Renal pelvis (tissue), 4 donors: ENCODE measurements around the gene VWC2. TPM values are rescaled to one million over a fixed set of nuclear protein-coding genes. Genes with fewer than 3 reads are reported as not detected.

ENCODE experiments used
- DNase-seq: peaks from one replicate; pipeline ENCODE4 v3.0.0-alpha.2; 2013
- polyA plus RNA-seq, 3 donors: library from polyadenylated mRNA; unstranded; fragments of 120-200 nt; gene quantifications; one replicate each; pipeline ENCODE4 v1.2.1, GENCODE V29; 2013; ENCODE audit not compliant: insufficient read length in 3 of 3

The VWC2 gene
- polyA plus RNA-seq, 3 donors: 1.1 to 1.2 (median 1.1) TPM

DNA sequence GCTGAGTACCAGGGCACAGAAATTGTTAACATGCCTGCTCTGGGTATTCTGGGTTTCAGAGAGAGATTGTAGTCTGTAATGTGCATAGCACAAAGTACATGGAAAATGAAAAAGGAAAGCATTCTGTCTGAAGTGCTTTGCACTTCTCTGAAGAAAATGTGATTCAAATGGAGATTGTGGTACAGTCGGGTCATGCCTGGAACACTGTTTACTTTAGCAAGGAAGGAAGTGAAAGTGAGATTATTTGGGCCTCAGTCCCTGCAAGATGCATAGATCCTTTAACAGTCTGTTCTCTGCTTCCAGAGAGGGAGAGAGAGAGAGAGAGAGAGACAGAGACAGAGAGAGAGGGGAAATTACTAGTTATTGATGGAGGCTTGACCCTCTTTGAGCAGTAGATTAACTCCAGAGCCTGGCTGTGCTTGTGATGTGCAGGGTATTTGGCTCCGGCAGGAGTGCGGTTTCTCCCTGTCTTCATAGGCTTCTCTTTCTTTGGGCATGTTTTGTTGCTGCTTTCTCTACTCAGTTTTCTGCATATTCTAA, 5.4 kb downstream of the VWC2 start:
- DNase-seq: no peak

DNA sequence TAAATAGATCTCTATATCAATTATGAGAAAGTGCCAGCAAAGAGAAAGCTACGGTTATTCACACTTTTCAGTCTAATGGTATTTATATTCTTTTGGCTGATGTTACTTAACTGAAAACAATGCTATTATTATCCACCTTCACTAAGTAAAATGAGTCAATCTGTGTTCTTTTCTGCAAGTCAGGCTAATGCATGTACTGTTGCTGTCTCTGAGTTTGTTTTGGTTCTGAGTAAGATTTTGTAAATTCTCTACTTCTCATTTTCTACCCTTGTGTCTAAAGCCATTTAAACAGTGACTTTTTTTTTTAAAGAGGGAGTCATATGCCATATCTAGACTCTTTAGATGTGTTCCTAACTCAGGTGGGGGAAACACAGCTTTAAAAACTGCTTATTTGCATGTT, 7.5 kb downstream of the VWC2 start:
- no peak for DNase-seq

DNA sequence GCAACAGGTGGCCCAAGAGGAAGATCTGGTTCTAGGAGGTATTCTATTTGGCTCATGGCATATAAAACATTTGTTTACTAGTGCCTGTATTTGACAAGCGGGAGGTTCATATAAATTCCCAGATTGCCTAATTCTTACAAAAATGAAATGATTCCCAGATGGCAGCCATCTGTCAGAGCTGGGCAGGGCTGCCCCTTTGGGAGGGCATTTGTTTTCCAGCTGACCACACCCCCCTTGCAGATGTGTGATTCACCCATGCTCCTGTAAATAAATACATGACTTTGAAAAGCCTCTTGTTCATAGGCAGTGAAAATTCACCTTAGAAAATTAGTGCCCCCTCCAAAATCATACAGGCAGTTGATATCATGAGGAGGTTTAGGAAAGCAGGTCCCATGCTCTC, 8.6 kb downstream of the VWC2 start:
- no peak for DNase-seq

DNA sequence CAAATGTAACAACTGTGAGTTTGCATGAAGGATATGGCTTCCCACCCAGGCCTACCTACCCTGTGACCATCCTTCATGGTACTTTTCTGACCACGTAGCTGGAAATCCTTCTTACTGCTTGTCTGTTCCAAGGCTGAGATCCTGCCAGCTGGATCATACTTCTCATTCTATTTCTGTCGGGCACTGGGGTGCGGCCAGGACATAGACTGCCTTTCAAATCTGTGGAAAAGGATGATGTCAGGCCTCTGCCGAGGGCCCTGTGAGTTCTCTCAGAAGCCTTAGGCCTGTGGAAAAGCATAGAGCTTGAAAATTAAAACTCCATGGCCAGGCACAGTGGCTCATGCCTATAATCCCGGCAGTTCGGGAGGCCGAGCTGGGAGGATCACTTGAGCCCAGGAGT, 10.0 kb downstream of the VWC2 start:
- no peak for DNase-seq

DNA sequence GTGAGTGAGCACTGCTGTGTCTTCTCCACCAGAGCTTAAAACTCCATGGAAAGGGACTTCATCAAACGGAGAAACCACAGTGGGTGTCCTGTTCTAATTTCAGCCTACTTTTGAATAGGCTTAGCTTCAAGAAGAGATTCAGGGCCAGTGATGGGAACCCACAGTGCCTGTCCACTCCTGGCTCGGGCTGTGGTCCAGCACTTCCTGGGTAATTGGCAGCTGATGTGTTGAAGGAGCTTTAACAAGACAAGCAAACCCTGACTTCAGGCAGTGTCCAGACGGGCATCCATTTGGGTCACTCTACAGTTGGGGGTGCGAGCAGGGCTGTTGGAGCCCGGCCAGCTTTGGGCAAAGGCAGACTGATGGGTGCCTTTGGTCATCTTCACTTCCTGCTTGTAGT, 14.5 kb downstream of the VWC2 start:
- DNase-seq: no peak

DNA sequence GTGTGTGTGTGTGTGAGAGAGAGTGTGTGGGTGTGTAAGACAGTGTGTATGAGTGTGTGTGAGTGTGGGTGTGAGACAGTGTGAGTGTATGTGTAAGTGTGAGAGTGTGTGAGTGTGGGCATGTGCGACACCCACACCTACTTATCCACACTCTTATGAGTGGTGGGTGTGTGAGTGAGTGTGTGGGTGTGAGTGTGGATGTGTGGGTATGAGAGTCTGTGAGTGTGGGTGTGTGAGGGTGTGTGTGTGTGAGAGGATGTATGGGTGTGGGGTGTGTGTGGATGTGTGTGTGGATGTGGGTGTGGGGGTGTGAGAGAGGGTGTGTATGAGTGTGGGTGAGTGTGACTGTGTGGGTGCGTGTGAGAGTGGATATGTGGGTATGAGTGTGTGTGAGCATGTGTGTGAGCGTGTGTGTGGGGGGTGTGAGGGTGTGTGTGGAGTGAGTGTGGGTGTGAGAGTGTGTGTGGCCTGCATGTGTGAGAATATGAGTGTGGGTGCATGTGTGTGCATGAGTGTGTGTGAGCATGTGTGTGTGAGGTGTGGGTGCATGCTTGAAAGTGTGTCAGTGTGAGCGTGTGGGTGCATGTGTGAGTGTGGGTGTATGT, 15.1 kb downstream of the VWC2 start:
- DNase-seq: no peak

DNA sequence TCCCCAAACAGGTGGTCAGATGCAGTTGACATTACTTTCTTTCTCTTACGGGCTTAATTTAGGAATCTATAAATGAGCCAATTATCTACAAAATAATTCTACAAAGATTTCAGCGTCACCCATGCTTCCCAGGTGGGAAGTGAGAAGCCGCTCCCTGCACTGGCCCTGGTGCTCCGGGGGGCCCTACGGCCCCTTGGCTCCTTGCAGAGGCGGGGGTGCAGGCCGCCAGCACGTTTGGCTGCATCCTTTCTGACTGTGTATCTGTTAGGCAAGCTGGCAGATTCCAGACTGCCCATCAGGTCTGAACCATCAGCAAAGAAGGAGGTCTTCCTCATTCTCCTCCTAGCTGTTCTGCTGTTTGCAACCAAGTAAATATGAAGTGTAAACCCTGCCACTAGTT, 16.3 kb downstream of the VWC2 start:
- DNase-seq: no peak

DNA sequence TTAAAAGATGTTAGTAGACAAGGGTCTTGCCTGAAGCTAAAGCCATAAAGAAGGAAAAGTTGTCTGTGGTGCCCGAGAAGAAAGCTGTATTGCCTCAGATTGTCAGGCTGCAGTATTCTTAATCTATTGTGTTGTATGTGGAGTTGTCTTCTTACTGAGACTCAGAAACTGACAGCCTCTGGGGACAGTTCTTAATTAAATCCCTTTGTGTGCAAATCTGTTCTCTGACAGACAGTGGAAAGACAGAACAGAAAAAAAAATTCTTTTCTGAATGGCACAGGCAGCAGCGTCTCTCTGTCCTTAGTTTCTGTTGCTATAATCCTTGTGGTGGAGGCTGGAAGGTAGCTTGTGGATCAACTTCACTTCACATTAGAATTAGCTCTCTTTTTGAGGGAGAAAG, 16.8 kb downstream of the VWC2 start:
- DNase-seq: no peak

DNA sequence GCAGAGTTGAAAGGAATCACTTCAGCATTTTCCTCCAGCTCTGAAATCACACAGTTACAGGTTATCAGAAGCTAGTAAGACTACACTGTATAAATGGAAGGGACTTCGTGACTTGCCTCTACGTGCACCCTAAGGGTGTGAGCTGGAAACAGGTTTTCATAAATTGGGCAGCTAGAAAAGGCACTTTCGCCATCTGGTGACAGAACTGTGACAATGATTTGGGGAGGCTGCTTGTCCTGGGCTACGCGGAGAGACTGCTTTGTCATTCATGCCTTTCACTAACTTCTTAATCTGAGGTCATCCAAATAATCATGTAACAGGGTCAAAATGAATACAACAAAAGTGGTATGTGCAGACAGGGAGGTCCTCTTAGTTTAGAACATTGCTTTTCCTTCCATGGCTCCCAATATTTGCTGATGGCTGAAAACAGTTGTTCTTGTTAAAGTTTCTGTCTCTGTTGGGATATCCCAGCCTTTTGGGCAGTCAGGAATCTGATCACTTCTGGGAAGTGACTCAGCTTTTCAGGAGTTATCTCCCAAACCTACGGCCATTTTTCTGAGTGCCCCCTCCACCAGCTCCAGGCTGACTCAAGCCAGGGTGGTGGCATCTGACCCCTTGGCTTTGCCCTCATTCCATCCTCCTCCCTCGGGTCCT, 17.8 kb downstream of the VWC2 start:
- DNase-seq: no peak

DNA sequence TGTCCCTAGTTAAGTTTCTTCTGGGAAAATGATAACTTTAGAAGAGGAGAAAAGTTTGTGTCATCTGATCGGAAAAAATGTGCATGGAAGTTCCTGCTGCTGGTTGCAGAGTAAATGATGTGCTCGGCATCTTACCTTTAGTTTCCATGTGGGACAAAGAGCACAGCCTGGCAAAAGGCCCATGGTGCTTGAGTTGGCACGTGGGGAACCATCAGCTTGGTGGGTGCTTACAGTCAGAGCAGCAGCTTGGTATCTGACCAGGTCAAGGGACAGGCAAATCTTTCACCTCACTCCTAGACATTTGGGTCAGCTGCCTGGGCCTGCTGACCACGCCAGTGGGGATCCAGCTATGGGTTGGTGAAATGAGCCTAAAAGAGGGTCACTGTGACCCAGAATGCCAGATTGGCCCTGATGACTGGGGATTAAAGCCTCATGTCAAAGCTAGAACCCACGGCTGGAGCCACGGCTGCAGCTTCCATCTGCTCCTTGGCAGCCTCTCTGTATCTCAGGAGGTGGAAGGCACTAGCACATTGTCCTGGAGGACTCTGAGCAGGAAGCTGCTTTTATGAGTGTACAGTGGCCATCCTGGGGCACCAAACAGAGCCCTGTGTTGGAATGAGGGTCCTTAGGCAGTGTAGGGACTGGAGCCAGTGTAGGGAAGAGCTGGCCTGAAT, 24.7 kb downstream of the VWC2 start:
- no peak for DNase-seq

DNA sequence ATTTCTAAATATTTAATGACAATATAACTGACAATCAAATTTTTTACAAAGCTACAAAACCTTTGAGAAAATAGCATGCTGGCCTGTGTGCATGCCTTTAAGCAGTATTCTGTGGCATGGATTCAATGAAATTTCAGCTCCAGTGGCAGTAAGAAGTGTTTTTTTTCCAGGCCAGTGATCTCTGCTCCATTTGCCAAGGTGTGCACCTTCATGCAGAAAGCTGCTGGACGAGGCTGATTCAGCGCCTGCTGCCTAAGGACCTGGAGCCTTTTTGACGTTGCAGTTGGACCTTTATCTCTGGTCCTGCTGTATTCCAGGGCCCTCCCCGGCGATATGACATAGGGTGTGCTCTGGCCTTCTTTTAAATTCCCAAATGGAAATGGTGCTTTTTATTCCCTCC, 26.6 kb downstream of the VWC2 start:
- DNase-seq: no peak

DNA sequence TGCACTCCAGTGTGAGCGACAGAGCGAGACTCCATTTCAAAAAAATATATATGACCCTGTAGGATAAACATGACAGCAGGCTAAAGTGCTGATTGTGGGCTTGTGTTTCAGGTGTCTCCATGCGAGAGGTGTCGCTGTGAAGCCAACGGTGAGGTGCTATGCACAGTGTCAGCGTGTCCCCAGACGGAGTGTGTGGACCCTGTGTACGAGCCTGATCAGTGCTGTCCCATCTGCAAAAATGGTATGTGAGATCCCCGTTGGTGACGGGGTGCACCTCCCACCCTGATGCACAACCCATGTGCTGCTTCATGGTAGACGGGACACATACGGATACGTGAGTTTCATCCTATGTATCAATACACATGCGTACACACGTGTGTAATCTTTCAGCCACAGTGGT, 29.2 kb downstream of the VWC2 start:
- DNase-seq: no peak

DNA sequence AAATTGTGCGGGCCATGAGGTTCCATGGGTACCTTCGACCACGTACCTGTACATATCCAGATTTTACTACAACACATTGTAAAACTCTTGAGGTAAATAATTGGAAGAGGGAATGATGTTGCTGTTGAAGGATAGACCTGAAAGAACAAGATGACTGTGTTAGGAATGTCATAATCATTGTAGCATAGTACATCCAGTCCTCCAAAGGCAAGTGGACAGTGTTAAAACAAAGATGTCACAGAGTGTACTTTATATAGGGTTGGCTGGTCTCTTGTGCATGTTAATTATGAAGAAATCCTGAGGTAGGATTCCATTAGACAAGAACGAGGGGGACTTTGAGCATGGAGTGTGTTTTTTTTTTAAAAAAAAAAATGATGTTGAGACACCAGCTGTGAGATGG, 30.4 kb downstream of the VWC2 start:
- DNase-seq: no peak

DNA sequence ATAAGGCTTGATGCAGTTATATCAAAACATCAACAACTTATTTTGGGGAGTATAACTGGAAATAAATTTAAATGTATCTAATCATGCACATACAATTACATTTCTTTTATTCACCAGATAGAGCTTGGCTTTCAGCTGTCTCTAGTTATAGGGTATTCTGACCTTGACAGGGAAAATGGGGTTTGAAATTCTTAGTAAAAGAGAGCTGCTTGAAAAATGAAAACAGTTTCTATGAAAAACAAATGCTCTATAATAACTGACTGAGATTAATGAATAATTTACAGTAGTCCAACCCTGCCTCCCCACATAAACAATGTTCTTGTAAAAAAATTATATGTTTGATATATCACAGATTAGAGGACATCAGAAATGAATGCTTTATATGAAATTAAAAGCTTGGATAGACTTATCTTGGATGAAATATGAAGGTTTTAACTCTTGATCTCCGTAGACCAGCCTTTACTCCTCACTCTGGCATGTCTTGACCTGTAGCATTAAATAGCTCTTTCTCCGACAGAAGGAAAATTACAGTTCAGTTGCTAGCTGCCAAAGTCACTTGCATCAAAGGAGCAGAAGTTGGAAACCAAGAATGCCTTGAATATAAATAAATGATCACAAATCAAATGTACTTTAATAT, 32.1 kb downstream of the VWC2 start:
- peak; percentile 69 for DNase-seq

DNA sequence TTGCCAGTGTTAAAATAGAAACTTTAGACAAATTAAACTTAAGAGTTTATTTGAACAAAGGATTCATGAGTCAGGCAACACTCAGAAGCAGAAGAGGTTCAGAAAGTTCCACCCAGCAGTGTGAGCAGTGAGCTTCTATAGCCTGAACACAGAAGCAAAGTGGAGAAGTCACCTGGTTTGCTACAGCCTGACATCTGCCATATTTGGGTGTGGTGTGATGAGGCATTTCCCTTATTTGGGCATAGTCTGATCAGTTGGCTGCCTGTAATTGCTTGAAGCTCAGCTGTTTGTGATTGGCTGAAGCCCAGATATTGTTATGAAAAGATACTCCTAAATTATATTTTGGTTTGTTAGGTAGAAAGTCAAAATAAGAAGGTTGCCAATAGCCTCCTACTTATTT, 39.1 kb downstream of the VWC2 start:
- DNase-seq: no peak

DNA sequence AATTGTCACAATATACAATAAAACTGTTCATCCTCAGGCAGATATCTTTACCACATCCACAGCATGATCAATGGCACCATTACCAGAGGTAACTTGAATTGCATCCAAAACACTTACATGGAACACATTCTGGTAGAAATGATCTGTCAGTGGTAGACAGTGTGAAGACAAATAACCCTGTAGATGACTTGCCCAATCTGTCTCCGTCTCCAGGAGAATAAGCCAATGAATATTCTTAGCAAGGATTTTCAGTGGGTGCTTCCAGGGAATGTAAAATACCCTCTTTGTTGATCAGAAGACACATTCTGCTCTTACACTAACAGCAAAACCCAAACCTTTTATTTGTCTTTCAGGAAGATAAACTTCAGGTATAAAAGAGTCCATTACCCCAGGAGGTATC, 43.8 kb downstream of the VWC2 start:
- no peak for DNase-seq

DNA sequence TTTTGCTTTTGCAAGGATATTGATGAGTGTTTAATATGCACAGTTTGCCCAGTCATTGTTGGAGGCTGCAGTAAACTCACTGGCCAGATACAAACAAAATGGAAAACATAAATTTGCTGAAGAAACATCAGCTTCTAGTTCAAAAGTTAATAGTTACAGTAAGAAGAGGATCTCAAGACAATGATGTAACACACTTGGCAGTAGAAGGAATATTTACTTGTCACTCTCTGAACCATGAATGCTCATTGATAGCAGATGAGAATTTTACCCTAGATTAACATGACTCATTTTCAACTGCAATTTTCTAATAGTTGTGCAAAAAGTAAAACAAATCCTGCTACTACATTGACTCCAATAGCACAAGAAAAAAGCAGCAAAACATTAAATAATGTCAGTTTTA, 47.7 kb downstream of the VWC2 start:
- no peak for DNase-seq

DNA sequence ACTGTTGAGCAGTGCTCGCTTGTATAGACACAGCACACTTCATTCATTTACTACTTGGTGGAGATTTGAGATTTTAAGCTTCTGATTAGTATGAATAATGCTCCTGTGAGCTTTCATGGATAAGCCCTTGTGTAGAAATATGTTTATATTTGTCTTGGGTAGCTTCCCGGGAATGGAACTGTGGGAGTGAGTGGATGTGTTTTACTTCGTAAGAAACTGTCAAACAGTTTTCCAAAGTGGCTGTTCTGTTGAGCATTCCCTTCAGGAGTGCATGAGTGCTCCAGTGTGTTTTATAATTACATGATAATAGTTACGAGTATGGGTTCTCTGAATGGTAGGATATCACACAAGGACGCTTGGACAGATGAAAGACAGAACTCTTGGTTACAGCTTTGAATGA, 49.4 kb downstream of the VWC2 start:
- peak; percentile 67 for DNase-seq

DNA sequence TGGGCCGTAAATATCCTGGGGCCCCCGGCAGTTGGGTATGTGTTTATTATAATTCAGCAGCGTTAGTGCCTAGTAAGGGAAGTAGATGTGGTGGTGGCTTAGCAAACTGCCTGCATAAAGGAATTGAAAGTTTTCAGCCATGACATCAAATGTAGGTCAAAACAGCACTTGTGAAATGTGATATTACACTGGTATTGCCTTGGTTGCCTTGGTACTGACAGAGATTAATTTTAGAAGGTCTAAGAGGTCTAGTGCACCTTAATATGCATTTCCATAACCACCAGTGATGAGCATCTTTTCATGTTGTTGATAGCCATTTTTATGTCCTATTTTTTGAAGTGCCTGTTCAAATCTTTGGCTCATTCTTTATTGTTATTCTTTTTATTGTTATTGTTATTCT, 50.1 kb downstream of the VWC2 start:
- no peak for DNase-seq

DNA sequence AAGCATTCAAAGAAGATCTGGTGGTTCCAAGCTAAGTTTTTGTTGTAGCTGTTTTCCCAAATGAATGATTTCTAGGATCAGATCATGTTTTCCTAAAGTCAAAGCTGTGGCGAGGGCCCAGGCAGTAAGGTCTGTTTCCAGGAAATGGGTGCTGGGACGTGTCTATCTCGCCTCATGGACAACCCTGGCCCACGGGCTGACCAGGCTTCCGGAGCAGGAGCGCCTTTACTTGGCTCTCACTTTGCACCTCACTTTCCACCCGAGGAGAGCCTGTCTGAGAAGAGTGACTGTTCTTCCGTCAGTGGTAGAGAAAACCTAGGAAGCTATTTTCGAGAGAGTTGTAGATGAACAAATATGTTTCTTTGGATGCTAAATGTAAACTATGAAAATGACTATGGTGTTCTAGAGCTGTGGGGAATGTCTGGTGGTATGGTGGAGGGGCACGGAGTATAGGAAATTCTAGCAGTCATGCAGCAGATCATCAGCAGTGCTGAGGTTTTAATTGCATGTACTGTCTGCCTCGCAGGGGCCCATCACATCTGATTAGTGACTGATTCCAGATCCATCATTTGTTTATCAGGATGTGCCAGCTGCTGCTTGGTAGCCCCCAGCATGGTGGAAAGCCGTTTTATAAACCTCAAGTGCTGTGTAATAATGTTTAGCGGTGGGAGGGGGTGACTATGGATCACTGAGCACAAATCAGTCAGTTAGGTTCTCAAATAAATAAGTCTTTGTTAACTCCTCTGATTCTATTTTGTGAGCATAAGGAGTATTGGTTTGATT, 66.6 kb downstream of the VWC2 start:
- DNase-seq: no peak

DNA sequence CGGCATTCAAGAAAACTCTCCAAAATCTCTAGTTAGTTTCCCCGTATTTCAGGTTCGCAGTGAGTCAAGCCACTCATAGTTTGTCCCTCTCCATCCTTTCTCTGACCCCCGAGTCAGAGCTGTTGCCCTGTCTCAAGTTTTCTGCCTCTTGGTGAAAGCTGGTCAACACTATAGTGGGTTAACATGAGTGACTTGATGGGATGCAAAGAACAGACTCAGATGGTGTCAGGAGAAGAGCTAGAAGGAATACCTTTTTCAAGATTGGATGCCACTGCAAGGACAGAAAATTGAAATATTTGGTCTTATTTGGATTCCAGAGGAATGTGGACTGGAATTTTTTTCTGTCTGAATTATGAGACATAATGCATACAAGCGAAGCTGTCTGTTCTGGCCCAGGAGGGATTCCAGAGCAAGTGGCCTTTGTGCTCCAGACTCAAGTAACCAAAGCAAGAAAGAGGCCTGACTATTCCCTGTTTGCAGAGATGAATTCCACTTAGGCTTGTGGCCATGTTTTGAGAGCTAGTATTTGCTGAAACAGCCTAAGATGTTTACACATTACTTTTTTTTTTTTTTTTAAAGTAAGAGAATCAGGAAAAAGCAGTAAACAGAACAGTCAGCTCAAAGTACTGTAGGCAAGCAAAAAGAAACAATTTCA, 67.4 kb downstream of the VWC2 start:
- DNase-seq: no peak

DNA sequence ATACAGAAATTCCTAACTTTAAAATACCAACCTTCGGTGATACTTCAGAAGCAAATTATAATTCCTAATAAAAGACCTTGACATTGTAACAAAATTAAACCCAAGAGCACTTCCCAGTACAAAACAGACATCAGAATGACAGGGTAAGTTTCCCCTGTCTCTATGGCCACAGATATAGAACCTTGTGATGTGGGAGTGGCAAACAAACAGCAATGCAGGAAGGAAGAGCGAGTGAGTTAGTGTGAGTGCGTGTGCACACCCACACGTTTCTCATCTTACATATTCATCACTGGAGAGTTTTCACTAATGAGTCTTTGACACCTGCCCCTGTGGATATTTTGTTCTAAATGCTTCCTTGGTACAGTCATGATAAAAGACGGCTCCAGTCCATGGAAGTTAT, 72.2 kb downstream of the VWC2 start:
- no peak for DNase-seq
